ENCODE data around the gene MAPRE2. TPM values are rescaled to one million over a fixed set of nuclear protein-coding genes. Genes with fewer than 3 reads are reported as not detected.
"Not testable (repeated sequence)": the region's sequence is repeated elsewhere in the genome, so short reads cannot be mapped to it uniquely, and the experiment has no call there.

The MAPRE2 gene
- total and polyA plus RNA-seq, 4 donors = 65.3 to 203 (median 129) TPM

DNA sequence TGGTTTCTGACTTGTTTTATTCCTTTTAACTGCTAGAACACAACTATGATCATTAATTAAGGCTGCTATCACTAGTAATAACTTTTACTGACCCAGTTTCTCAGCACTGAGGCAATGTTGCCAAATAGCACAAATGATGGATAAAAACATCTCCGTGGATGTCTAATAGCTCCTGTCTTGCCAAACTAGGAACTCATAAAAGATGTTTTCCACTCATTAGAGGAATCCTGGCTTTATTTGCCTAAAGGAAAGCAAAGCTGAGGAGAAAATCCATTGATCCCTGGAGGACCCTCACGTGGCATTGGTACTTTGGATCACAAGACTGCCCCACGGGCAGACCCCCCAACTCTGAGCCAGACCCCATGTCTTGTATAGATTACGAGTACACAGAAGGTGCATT is 103.5 kb downstream of the MAPRE2 start:
- H3K27ac ChIP-seq (ENCODE audit: low read depth, low read length) = no peak overlapping the region
- H3K36me3 ChIP-seq (ENCODE audit: control insufficient read depth, insufficient read depth, low read length) = peaks cover 6% of the 10 kb centered on the region
- 58% methylated on average over 2 of the region's 4 CpGs for WGBS (ENCODE audit: insufficient coverage)
- H3K4me3 ChIP-seq (ENCODE audit: low read depth, low read length) = no peak overlapping the region
- H3K9me3 ChIP-seq (ENCODE audit: control insufficient read depth, insufficient read depth, low read length) = peaks cover 1% of the 10 kb centered on the region
- DNase-seq (ENCODE audit: low read depth in 4 of 6, low spot score in 6 of 6) = no peak
- H3K27me3 ChIP-seq (ENCODE audit: control insufficient read depth, insufficient read depth, low read length) = no peaks in the 10 kb centered on the region
- H3K4me1 ChIP-seq (ENCODE audit: control insufficient read depth, insufficient read depth, low read length) = no peaks in the 10 kb centered on the region

DNA sequence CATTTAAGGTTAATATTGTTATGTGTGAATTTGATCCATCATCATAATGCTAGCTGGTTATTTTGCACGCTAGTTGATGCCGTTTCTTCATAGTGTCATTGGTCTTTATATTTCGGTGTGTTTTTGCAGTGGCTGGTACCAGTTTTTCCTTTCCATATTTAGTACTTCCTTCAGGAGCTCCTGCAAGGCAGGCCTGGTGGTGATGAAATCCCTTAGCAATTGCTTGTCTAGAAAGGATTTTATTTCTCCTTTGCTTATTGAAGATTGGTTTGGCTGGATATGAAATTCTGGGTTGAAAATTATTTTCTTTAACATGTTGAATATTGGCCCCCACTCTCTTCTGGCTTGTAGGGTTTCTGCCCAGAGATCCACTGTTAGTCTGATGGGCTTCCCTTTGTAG is 109.0 kb downstream of the MAPRE2 start:
- H3K4me3 ChIP-seq (ENCODE audit: low read depth, low read length); DNase-seq (ENCODE audit: low read depth in 4 of 6, low spot score in 6 of 6); H3K27me3 ChIP-seq (ENCODE audit: control insufficient read depth, insufficient read depth, low read length); H3K4me1 ChIP-seq (ENCODE audit: control insufficient read depth, insufficient read depth, low read length); H3K27ac ChIP-seq (ENCODE audit: low read depth, low read length); H3K9me3 ChIP-seq (ENCODE audit: control insufficient read depth, insufficient read depth, low read length); H3K36me3 ChIP-seq (ENCODE audit: control insufficient read depth, insufficient read depth, low read length): not testable (repeated sequence)
- WGBS (ENCODE audit: insufficient coverage) = no CpG with 5 or more reads among the region's 3 CpGs

DNA sequence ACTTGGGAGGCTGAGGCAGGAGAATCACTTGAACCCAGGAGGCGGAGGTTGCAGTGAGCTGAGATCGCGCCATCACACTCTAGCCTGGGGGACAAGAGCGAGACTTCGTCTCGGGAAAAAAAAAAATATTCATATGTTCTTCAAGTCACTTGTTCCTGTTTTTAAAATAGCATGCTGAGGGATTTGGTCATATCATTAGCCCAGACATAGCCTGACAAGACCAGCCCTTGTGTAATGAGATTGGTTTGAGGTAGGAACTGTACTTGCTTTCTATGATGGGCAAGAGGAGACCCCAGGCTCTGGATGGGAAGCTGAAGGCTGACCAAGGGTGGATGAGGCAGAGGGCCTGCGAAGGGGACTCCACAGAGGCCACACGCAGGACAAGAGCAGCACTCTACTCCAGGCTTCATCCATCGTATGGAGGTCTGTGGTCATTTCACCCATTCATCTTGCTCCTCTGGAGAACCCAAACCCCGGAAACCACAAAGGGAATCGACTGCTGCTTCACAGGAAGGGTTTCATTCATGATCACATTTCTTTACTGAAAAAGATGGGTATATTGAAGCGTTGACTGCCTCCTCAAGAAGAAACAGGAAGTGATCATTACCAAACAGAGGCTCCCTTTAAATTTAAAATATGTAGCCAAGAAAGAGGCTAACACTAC is 112.5 kb downstream of the MAPRE2 start:
- H3K27ac ChIP-seq (ENCODE audit: low read depth, low read length) = no peak overlapping the region
- peaks cover 1% of the 10 kb centered on the region for H3K9me3 ChIP-seq (ENCODE audit: control insufficient read depth, insufficient read depth, low read length)
- H3K27me3 ChIP-seq (ENCODE audit: control insufficient read depth, insufficient read depth, low read length) = no peaks in the 10 kb centered on the region
- H3K4me1 ChIP-seq (ENCODE audit: control insufficient read depth, insufficient read depth, low read length) = peaks cover 4% of the 10 kb centered on the region
- DNase-seq (ENCODE audit: low read depth in 4 of 6, low spot score in 6 of 6) = no peak
- peaks cover 4% of the 10 kb centered on the region for H3K36me3 ChIP-seq (ENCODE audit: control insufficient read depth, insufficient read depth, low read length)
- H3K4me3 ChIP-seq (ENCODE audit: low read depth, low read length) = no peak overlapping the region
- 100% methylated on average over 1 of the region's 12 CpGs for WGBS (ENCODE audit: insufficient coverage)

DNA sequence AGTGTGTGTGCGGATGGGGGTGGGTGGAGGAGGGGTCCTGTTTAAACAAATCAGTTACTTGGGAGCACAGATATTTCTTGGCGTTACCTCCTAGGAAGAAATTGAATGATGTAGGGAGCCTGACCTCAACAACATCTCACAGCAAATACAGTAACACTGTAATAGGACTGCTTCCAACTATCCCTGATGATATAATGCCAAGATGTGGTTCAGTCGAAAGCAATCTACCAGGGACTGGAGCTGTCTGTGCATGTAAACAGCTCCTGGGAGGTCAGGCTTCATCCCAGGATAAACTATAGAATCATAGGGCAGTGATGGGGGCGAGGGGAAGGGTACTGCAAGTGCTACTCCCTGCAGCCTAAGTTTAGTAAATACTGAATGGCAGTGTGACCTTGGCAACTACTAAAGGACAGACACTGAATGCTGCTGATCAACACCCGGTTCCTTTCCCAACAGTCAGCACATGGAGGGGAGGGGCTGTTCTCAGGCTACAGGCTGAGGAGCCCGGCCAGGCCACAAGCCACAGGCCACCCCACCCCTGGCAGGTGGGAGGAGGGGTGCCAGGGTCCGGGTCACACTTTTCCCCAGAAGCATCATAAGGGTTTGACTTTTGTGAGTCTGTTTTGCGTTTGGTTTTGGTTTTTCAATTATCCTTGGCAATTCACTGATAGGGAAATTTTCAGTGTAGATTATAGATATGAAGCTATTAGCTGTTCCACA is 114.3 kb downstream of the MAPRE2 start:
- 0% methylated on average over 2 of the region's 8 CpGs for WGBS (ENCODE audit: insufficient coverage)
- Histone ChIP-seq H3K27ac (ENCODE audit: low read depth, low read length) (no peak overlapping the region), H3K9me3 (ENCODE audit: control insufficient read depth, insufficient read depth, low read length) (no peaks in the 10 kb centered on the region), H3K4me3 (ENCODE audit: low read depth, low read length) (no peak overlapping the region), H3K27me3 (ENCODE audit: control insufficient read depth, insufficient read depth, low read length) (no peaks in the 10 kb centered on the region), H3K36me3 (ENCODE audit: control insufficient read depth, insufficient read depth, low read length) (peaks cover 4% of the 10 kb centered on the region), H3K4me1 (ENCODE audit: control insufficient read depth, insufficient read depth, low read length) (peaks cover 4% of the 10 kb centered on the region)
- peak in 1 of 6 donors; percentile 21 for DNase-seq (ENCODE audit: low read depth in 4 of 6, low spot score in 6 of 6)

DNA sequence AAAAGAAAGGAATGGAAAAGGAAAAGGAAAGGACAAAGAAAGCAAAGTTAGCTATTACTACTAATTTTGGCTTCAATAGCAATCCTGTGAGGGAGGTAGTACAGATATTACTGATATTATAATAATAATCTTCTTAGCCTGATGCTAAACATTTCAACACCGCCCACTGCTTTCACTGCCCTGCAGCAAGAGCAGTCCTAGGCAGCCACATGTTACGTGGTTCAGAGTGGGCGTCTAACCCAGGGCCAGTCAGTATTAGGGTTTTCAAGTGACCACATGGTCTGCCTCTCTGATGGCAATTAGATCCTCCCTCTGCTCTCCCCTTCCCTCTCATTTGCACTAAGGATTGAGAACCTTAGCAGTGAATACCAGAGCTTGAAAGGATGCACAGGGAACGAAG is 116.0 kb downstream of the MAPRE2 start:
- WGBS (ENCODE audit: insufficient coverage) = 100% methylated on average over 2 of the region's 4 CpGs
- Histone ChIP-seq H3K9me3 (ENCODE audit: control insufficient read depth, insufficient read depth, low read length) (no peaks in the 10 kb centered on the region), H3K4me3 (ENCODE audit: low read depth, low read length) (no peak overlapping the region), H3K27ac (ENCODE audit: low read depth, low read length) (no peak overlapping the region), H3K36me3 (ENCODE audit: control insufficient read depth, insufficient read depth, low read length) (no peaks in the 10 kb centered on the region), H3K27me3 (ENCODE audit: control insufficient read depth, insufficient read depth, low read length) (no peaks in the 10 kb centered on the region), H3K4me1 (ENCODE audit: control insufficient read depth, insufficient read depth, low read length) (peaks cover 4% of the 10 kb centered on the region)
- DNase-seq (ENCODE audit: low read depth in 4 of 6, low spot score in 6 of 6) = no peak

DNA sequence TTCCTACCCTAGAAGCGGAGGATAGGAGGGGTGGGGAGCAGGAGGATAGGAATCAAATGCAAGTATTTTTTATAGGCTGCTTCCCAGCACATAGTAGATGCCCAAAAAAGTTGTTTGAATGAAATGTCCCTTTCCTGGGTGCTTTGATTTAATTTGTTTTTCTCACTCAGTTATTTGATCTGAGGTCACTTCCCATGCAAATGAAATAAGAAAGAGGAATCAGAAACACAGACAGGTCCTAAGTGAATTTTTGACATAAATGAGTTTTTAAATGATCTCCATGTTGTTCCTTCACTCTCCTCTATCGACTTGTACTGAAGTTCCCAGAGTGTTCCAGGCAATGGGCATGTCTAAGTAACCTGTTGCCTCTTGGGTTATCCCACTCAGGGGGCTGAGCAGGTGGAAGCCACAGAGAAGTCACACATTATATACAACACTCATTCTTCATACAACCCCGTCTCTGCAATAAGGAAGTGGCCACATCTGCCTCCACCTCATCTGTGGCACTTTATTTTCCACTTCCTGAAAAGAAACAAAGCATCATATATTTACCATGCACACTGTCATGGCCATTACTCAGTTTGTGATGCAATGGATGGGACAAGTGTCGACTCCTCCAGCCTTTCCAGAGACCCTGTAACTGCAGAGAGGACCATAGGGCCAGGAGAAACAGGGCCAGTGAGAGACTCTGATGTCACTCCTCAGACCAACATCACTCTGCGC is 117.7 kb downstream of the MAPRE2 start:
- H3K9me3 ChIP-seq (ENCODE audit: control insufficient read depth, insufficient read depth, low read length) = no peaks in the 10 kb centered on the region
- peaks cover 8% of the 10 kb centered on the region for H3K4me1 ChIP-seq (ENCODE audit: control insufficient read depth, insufficient read depth, low read length)
- H3K27me3 ChIP-seq (ENCODE audit: control insufficient read depth, insufficient read depth, low read length) = no peaks in the 10 kb centered on the region
- H3K4me3 ChIP-seq (ENCODE audit: low read depth, low read length) = no peak overlapping the region
- 96% methylated on average over 3 of the region's 5 CpGs for WGBS (ENCODE audit: insufficient coverage)
- no peaks in the 10 kb centered on the region for H3K36me3 ChIP-seq (ENCODE audit: control insufficient read depth, insufficient read depth, low read length)
- H3K27ac ChIP-seq (ENCODE audit: low read depth, low read length) = no peak overlapping the region
- DNase-seq (ENCODE audit: low read depth in 4 of 6, low spot score in 6 of 6) = no peak

DNA sequence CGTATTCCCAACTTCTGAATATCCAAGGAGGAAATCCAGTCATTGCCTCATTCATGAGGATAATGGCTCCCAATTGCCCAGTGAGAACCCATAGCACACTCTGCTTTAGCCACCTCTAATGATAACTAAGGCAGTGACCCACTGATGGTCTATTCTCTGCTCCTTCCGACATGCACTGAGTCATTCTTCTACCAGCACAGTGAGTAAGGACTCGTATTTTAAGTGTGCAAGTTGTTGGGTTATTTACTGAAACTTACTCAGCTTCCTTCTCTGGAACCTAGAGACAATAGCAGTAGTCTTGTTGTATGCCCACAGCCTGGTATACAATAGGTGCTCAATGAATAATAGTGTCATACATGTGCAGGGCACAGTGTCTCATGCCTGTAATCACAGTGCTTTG is 118.6 kb downstream of the MAPRE2 start:
- Histone ChIP-seq H3K4me1 (ENCODE audit: control insufficient read depth, insufficient read depth, low read length) (peaks cover 11% of the 10 kb centered on the region), H3K36me3 (ENCODE audit: control insufficient read depth, insufficient read depth, low read length) (no peaks in the 10 kb centered on the region), H3K4me3 (ENCODE audit: low read depth, low read length) (no peak overlapping the region), H3K27me3 (ENCODE audit: control insufficient read depth, insufficient read depth, low read length) (no peaks in the 10 kb centered on the region), H3K27ac (ENCODE audit: low read depth, low read length) (no peak overlapping the region), H3K9me3 (ENCODE audit: control insufficient read depth, insufficient read depth, low read length) (no peaks in the 10 kb centered on the region)
- 100% methylated on average over 1 of the region's 3 CpGs for WGBS (ENCODE audit: insufficient coverage)
- no peak for DNase-seq (ENCODE audit: low read depth in 4 of 6, low spot score in 6 of 6)

DNA sequence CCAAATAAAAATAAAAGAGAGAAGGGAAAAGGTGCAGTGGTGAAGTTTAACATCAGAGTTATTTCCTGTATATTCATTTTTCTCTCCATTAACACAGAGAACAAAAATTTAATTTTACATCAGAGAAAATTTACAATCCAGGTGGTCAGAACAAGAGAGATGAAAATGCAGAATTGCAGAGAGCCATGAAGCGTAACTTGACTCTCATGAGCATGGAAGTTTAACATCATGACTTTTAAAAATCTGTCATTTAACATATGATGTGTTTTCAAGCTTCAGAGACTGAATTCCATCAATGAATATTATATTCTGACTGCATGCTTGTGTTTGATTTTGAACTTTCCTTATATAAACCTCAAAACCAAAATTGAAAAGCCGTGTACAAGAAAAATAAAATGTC is 120.3 kb downstream of the MAPRE2 start:
- Histone ChIP-seq H3K4me1 (ENCODE audit: control insufficient read depth, insufficient read depth, low read length) (peaks cover 7% of the 10 kb centered on the region), H3K36me3 (ENCODE audit: control insufficient read depth, insufficient read depth, low read length) (no peaks in the 10 kb centered on the region), H3K9me3 (ENCODE audit: control insufficient read depth, insufficient read depth, low read length) (no peaks in the 10 kb centered on the region), H3K27me3 (ENCODE audit: control insufficient read depth, insufficient read depth, low read length) (no peaks in the 10 kb centered on the region), H3K27ac (ENCODE audit: low read depth, low read length) (no peak overlapping the region), H3K4me3 (ENCODE audit: low read depth, low read length) (no peak overlapping the region)
- no peak for DNase-seq (ENCODE audit: low read depth in 4 of 6, low spot score in 6 of 6)
- WGBS (ENCODE audit: insufficient coverage) = no CpG with 5 or more reads among the region's 2 CpGs

DNA sequence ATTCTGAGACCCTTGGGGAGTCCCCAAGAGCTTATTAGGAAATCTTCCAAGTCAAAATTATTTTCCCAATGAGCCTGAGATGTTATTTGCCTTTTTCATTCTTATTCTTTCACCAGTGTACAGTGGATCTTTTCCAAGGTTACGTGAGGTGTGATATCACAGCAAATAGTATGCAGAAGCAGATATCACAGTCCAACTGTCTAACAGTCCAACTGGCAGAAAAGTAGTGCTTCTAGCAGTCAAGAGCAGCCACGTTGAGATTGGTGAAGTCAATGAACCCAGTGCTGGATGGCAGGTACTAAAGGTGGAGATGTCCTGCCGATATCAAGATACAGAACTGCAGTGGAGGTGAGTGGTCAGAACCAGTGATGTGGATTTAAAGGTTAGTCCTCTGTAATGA is 120.7 kb downstream of the MAPRE2 start:
- no peak overlapping the region for H3K4me3 ChIP-seq (ENCODE audit: low read depth, low read length)
- no peak for DNase-seq (ENCODE audit: low read depth in 4 of 6, low spot score in 6 of 6)
- 80% methylated on average over 2 of the region's 3 CpGs for whole genome bisulfite sequencing (ENCODE audit: insufficient coverage)
- H3K27me3 ChIP-seq (ENCODE audit: control insufficient read depth, insufficient read depth, low read length) = no peaks in the 10 kb centered on the region
- no peaks in the 10 kb centered on the region for H3K9me3 ChIP-seq (ENCODE audit: control insufficient read depth, insufficient read depth, low read length)
- peak overlapping the region; percentile 71 for H3K27ac ChIP-seq (ENCODE audit: low read depth, low read length)
- peaks cover 7% of the 10 kb centered on the region for H3K4me1 ChIP-seq (ENCODE audit: control insufficient read depth, insufficient read depth, low read length)
- H3K36me3 ChIP-seq (ENCODE audit: control insufficient read depth, insufficient read depth, low read length) = no peaks in the 10 kb centered on the region

All from spinal cord (tissue), 10 donors.